ENCODE data around the gene ETHE1.

GRCh38 chr19:43519436-43520088 is 7.4 kb downstream of the ETHE1 start:
- TF ChIP-seq CTCF (IDR thresholded peaks at IDR 0.05) (peak; percentile 86 to 88 (median 87)), POLR2AphosphoS5 (IDR thresholded peaks at IDR 0.05) (peak in 1 of 2 donors; percentile 17), POLR2A (IDR thresholded peaks at IDR 0.05; ENCODE audit: low read depth) (no peak), EP300 (IDR thresholded peaks at IDR 0.05) (no peak)
